Measurements from ENCODE around the gene ITPR1.

DNA sequence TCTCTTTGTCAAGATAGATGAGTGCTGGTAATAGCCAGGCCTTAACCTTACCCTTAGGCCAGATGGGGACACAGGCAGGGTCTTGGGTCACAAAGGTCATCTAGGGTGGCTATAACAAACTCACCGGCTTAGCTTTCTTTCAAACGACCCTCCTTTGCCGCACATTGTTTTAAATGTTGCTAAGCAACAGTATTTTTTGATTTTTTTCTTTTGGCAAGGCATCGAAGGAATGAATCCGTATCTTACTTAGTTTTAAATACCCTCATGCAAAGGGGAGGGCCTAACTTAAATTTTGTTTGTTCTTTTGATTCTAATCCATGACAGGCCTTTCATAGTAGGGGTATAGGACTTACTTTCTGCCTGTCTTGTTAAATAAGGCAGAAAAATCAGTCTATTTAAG, 35.2 kb downstream of the ITPR1 start:
- TF ChIP-seq CTCF (IDR thresholded peaks at IDR 0.05) (no peak), POLR2A (IDR thresholded peaks at IDR 0.05) (no peak)

Measured in gastroesophageal sphincter (tissue), 3 donors.